Thyroid gland (tissue), 4 donors: Measurements from ENCODE around the gene ARRDC2.

Experiments used
- POLR2A ChIP-seq, 2 donors: fragments of 450-650 bp; IDR thresholded peaks; one replicate each; pipeline ENCODE4 v1.6.1; 2017; ENCODE audit warnings: antibody characterized with exemption in 2 of 2, mild to moderate bottlenecking in 2 of 2, moderate library complexity in 1 of 2
- TF ChIP-seq, protein P1 (sequence below), 6 experiments: fragments of 200-600 bp in 3 of 6; fragments of 450-650 bp in 3 of 6; sonication (generic) in 3 of 6; IDR thresholded peaks; one replicate each; pipeline ENCODE4 v1.5.1; 2016 to 2019; ENCODE audit warnings: antibody characterized with exemption in 6 of 6, mild to moderate bottlenecking in 2 of 6, inconsistent platforms in 1 of 6, moderate library complexity in 1 of 6

DNA sequence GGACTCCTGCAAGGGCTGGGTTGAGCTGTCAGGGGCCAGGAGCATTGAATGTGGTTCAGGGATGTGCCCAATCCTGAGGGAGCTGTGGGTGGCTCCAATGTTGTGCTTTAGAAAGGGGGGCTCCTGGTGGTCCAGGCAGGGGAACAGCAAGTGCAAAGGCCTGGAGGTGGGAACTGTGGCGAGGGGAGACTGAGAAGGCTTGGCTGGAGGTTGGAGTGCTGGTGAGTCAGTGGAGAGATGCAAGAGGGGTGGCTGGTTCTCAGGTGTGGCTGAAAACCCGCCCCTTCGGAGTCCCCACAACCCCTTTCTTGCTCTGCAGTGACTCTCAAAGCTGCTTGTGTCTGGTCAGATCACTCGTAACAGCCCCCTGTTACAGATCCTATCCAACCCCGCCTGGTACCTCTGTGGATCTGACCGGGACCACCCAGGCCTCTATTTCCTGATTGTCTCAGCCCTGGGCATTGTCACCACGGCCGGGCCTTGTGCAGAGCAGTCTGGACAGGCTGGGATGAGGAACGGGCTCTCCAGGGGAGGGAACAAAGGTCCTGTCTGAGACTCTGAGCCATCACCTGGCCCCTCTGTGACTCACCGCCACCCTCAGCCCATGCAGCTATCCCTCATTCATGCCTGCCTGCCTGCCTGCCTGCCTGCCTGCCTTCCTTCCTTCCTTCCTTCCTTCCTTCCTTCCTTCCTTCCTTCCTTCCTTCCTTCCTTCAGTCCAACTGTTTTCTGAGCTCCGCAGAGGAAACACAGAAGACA, 42.4 kb upstream of the ARRDC2 start:
- TF ChIP-seq, protein P1, sequence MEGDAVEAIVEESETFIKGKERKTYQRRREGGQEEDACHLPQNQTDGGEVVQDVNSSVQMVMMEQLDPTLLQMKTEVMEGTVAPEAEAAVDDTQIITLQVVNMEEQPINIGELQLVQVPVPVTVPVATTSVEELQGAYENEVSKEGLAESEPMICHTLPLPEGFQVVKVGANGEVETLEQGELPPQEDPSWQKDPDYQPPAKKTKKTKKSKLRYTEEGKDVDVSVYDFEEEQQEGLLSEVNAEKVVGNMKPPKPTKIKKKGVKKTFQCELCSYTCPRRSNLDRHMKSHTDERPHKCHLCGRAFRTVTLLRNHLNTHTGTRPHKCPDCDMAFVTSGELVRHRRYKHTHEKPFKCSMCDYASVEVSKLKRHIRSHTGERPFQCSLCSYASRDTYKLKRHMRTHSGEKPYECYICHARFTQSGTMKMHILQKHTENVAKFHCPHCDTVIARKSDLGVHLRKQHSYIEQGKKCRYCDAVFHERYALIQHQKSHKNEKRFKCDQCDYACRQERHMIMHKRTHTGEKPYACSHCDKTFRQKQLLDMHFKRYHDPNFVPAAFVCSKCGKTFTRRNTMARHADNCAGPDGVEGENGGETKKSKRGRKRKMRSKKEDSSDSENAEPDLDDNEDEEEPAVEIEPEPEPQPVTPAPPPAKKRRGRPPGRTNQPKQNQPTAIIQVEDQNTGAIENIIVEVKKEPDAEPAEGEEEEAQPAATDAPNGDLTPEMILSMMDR (IDR thresholded peaks at IDR 0.05): no peak
- TF ChIP-seq POLR2A (IDR thresholded peaks at IDR 0.05): no peak
